Adrenal gland (tissue), 12 donors: ENCODE data around the gene CTU2. TPM values are rescaled to one million over a fixed set of nuclear protein-coding genes. Genes with fewer than 3 reads are reported as not detected.

Experiments used
- DNase-seq, 7 donors: peaks; one replicate each; pipeline ENCODE4 v3.0.0-alpha.2; 2019 to 2020
- H3K27ac ChIP-seq, 5 donors: fragments of 200-600 bp; sonication (generic) in 4 of 5; 1 replicate in 3 of 5; 2 replicates in 2 of 5; pipeline versions ENCODE4 v1.5.1 to v1.8.0; 2016 to 2020; ENCODE audit warnings: mild to moderate bottlenecking in 1 of 5
- H3K27me3 ChIP-seq: fragments of 200-600 bp; 2 replicates; pipeline ENCODE4 v1.8.0; 2021
- H3K36me3 ChIP-seq, 2 donors: fragments of 200-600 bp; replicated peaks in 1 of 2; 1 replicate in 1 of 2; 2 replicates in 1 of 2; pipeline versions ENCODE4 v1.5.1 to v1.8.0; 2018 to 2022
- H3K4me1 ChIP-seq, 2 donors: fragments of 200-600 bp; replicated peaks in 1 of 2; 1 replicate in 1 of 2; 2 replicates in 1 of 2; pipeline versions ENCODE4 v1.5.1 to v1.8.0; 2018 to 2021
- H3K4me3 ChIP-seq, 4 donors: fragments of 200-600 bp; sonication (generic) in 3 of 4; one replicate each; pipeline ENCODE4 v1.5.1; 2016 to 2018
- H3K9me3 ChIP-seq, 3 donors: fragments of 200-600 bp; sonication (generic) in 1 of 3; replicated peaks in 1 of 3; 1 replicate in 2 of 3; 2 replicates in 1 of 3; pipeline versions ENCODE4 v1.5.1 to v1.8.0; 2016 to 2021
- CTCF ChIP-seq, 6 experiments: fragments of 450-650 bp in 4 of 6; fragments of 200-600 bp in 2 of 6; sonication (generic) in 1 of 6; IDR thresholded peaks; 1 replicate in 5 of 6; 2 replicates in 1 of 6; pipeline versions ENCODE4 v1.5.1 to v1.8.0; 2016 to 2021; ENCODE audit warnings: antibody characterized with exemption in 6 of 6, mild to moderate bottlenecking in 2 of 6, moderate library complexity in 1 of 6
- POLR2A ChIP-seq, 2 donors: fragments of 450-650 bp; IDR thresholded peaks; one replicate each; pipeline ENCODE4 v1.6.1; 2017; ENCODE audit warnings: antibody characterized with exemption in 2 of 2, mild to moderate bottlenecking in 2 of 2, moderate library complexity in 1 of 2
- WGBS, 4 donors: extraction: QIAGEN DNeasy Blood & Tissue Kit in 2 of 4; methylation state at CpG; one replicate each; pipeline versions ENCODE4 v1.1.5 to v1.1.7; 2013 to 2017; 5-methylcytosine and 5-hydroxymethylcytosine counted together
- intact Hi-C, 2 donors: fragments of 100-400 bp; cut with DNase I; formaldehyde crosslinking; loops; one replicate each; pipeline versions ENCODE4 v1.14.1 to v1.15.0; 2022 to 2023
- polyA plus RNA-seq, 3 donors: library from polyadenylated mRNA; stranded (reverse); fragments of 200-250 nt in 2 of 3; fragments of 350-450 nt in 1 of 3; fragmentation: Illumina TruSeq in 1 of 3; extraction: RNeasy Lipid Tissue Mini Kit (QIAGEN cat#74804) in 1 of 3; gene quantifications; one replicate each; pipeline ENCODE4 v1.2.3, GENCODE V29; 2013 to 2014
- total RNA-seq, 9 donors: library from RNA; depleted of rRNA in 4 of 9; stranded (reverse); fragments of >200 nt in 4 of 9; fragments of 120-200 nt in 1 of 9; fragmentation: NEBNext Ultra II Directional in 1 of 9; extraction: Animal tissue kit (Norgen Biotek cat#: 25700) in 1 of 9; gene quantifications; one replicate each; pipeline versions ENCODE4 v1.1.0 to v1.2.4, GENCODE V29; 2013 to 2023
- donor health status: healthy with polysubstance abuse.
- donor health status: Bipolar disorder and iron deficiency.
- donor health status: DM: yes; HTN: yes; CAD: no.
- donor health status: DM: no; HTN: no; CAD: no.
- donor health status: DM: no; HTN: no; CAD: no.
- donor health status: DM: yes; HTN: yes; CAD: no.

Gene CTU2
- total and polyA plus RNA-seq, 12 donors: 3.6 to 43.8 (median 14.0) TPM

DNA sequence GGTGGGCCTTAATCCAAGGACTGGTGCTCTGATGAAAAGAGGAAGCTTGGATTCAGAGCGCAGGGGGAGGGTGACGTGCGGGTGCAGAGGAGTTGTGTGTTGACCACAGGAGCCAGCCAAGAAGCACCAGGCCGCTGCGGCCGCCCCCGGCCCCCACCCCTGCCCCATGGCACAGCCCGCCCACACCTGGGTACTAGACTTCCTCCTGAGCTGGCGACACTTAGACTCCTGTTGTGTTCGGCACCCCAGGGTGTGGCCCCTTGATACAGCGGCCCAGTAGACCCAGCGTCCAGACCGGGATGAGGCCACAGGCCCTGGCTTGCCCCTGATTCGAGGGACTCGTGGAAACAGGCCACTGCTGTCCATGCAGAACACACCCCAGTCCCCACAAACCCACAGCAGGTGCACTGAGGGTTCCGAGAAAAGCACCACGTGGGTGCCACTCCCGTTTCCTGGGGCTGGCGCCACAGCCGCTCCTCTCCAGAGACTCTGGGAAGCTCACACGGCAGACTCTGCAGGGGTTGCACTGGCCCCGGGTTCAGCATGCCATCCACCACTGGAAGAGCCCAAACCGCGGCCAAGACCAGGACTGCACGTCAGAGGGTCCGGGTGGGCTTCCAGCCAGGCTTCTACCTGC, 14.3 kb upstream of the CTU2 start:
- no peaks in the 10 kb centered on the region for H3K9me3 ChIP-seq
- peaks cover 0 to 5% of the 10 kb centered on the region in 2 donors for H3K4me1 ChIP-seq
- peaks cover 22% of the 10 kb centered on the region for H3K27me3 ChIP-seq
- no peak for DNase-seq
- H3K36me3 ChIP-seq: peaks cover 0 to 7% of the 10 kb centered on the region in 2 donors
- intact Hi-C loops: no loop called here
- 69 to 85% (median 80%) methylated on average over 8 to 26 of the region's 26 CpGs; no CpG with 5 or more reads in 1 of the 4 donors for WGBS, 4 donors
- TF ChIP-seq POLR2A (IDR thresholded peaks at IDR 0.05) (no peak), CTCF (IDR thresholded peaks at IDR 0.05) (no peak)
- no peak overlapping the region for H3K27ac ChIP-seq
- no peak overlapping the region for H3K4me3 ChIP-seq

DNA sequence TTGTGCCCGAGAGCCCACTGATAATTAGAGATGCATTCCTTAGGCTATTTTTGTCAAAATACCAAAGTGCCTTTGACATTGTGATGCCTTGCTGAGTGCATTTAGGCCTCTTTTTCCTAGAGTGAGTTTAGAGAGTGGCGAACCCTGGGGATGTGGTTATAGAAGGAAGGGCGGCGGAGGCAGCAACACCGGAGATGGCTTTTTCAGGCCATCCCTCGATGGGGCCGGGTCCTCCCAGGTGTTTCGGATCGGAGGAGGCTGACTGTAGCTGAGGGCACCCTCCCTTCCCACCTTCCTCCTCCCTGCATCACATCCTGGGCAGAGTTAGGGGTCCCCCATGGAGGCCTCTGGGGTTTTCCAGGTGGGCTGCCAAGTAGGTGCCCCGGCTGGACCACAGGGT, 13.4 kb upstream of the CTU2 start:
- no peak overlapping the region for H3K27ac ChIP-seq
- no peak for DNase-seq
- 76 to 88% (median 86%) methylated on average over 8 to 10 of the region's 10 CpGs for WGBS, 4 donors
- no peaks in the 10 kb centered on the region for H3K9me3 ChIP-seq
- no peak for TF ChIP-seq POLR2A (IDR thresholded peaks at IDR 0.05)
- no peak for TF ChIP-seq CTCF (IDR thresholded peaks at IDR 0.05)
- H3K4me1 ChIP-seq: peaks cover 0 to 5% of the 10 kb centered on the region in 2 donors
- peaks cover 0 to 15% of the 10 kb centered on the region in 2 donors for H3K36me3 ChIP-seq
- peaks cover 22% of the 10 kb centered on the region for H3K27me3 ChIP-seq
- intact Hi-C loops: no loop called here
- H3K4me3 ChIP-seq: no peak overlapping the region

GRCh38 chr16:88693420-88694177, 12.7 kb upstream of the CTU2 start:
- Histone ChIP-seq H3K9me3 (no peaks in the 10 kb centered on the region), H3K4me1 (peaks cover 0 to 5% of the 10 kb centered on the region in 2 donors), H3K27me3 (peaks cover 17% of the 10 kb centered on the region), H3K36me3 (peaks cover 0 to 22% of the 10 kb centered on the region in 2 donors), H3K27ac (no peak overlapping the region), H3K4me3 (no peak overlapping the region)
- 78 to 91% (median 88%) methylated on average over 13 to 39 of the region's 39 CpGs for WGBS, 4 donors
- TF ChIP-seq CTCF (IDR thresholded peaks at IDR 0.05) (no peak), POLR2A (IDR thresholded peaks at IDR 0.05) (no peak)
- no peak for DNase-seq
- intact Hi-C loops: no loop called here

GRCh38 chr16:88694221-88695087, 11.8 kb upstream of the CTU2 start:
- TF ChIP-seq POLR2A (IDR thresholded peaks at IDR 0.05) (no peak), CTCF (IDR thresholded peaks at IDR 0.05) (no peak)
- WGBS, 4 donors: 81 to 92% (median 90%) methylated on average over 23 to 37 of the region's 37 CpGs
- Histone ChIP-seq H3K4me1 (peaks cover 0 to 5% of the 10 kb centered on the region in 2 donors), H3K27ac (no peak overlapping the region), H3K9me3 (no peaks in the 10 kb centered on the region), H3K4me3 (no peak overlapping the region), H3K36me3 (peaks cover 0 to 31% of the 10 kb centered on the region in 2 donors), H3K27me3 (peaks cover 9% of the 10 kb centered on the region)
- DNase-seq: no peak
- intact Hi-C loops: no loop called here
